GM19395 (cell line): Measurements from ENCODE around the gene SMPDL3B.

Experiments used
- ATAC-seq: cut with Tn5 transposase; IDR thresholded peaks from one replicate; pipeline ENCODE4 v1.9.1; 2021; ENCODE audit warnings: mild to moderate bottlenecking, moderate library complexity; ENCODE audit not compliant: unreplicated experiment

Gene SMPDL3B

GRCh38 chr1:27934818-27935549, at the start of gene SMPDL3B:
Gene SMPDL3B, plus strand, starts transcription at chr1:27935000. Its CDS starts 184 bp downstream, at chr1:27935184.
- no peak for ATAC-seq

GRCh38 chr1:27885114-27885528, 49.7 kb upstream of the SMPDL3B start:
- no peak for ATAC-seq

- ATAC-seq, result no peak
These were observed 49.0 kb upstream of the SMPDL3B start for GRCh38 chr1:27885621-27886352.

- ATAC-seq, result no peak
These were observed 48.5 kb upstream of the SMPDL3B start for GRCh38 chr1:27886353-27886679.

GRCh38 chr1:27886744-27887143, 48.1 kb upstream of the SMPDL3B start:
- ATAC-seq, result no peak

- no peak for ATAC-seq
These were observed 47.4 kb upstream of the SMPDL3B start for GRCh38 chr1:27887215-27888021.

- no peak for ATAC-seq
These were observed 45.3 kb upstream of the SMPDL3B start for GRCh38 chr1:27889506-27889905.

- ATAC-seq, result no peak
These were observed 43.5 kb upstream of the SMPDL3B start for GRCh38 chr1:27891196-27891889.

GRCh38 chr1:27894521-27894920, 40.3 kb upstream of the SMPDL3B start:
- no peak for ATAC-seq

GRCh38 chr1:27906759-27907158, 28.0 kb upstream of the SMPDL3B start:
- ATAC-seq, result no peak

- ATAC-seq, result no peak
These were observed 22.4 kb upstream of the SMPDL3B start for GRCh38 chr1:27912429-27912828.

GRCh38 chr1:27915082-27915575, 19.7 kb upstream of the SMPDL3B start:
- peak; percentile 18 for ATAC-seq

- no peak for ATAC-seq
These were observed 12.5 kb upstream of the SMPDL3B start for GRCh38 chr1:27922272-27922671.

- no peak for ATAC-seq
These were observed 6.4 kb upstream of the SMPDL3B start for GRCh38 chr1:27928216-27928954.

- ATAC-seq, result no peak
These were observed 3.6 kb upstream of the SMPDL3B start for GRCh38 chr1:27931184-27931583.

GRCh38 chr1:27931759-27932158, 3.0 kb upstream of the SMPDL3B start:
- no peak for ATAC-seq

GRCh38 chr1:27935721-27936120, 921 bp downstream of the SMPDL3B start:
- ATAC-seq, result no peak

- ATAC-seq, result no peak
These were observed 1.6 kb downstream of the SMPDL3B start for GRCh38 chr1:27936370-27936769.

GRCh38 chr1:27937524-27937836, 2.7 kb downstream of the SMPDL3B start:
- ATAC-seq, result no peak

GRCh38 chr1:27938488-27938887, 3.7 kb downstream of the SMPDL3B start:
- ATAC-seq, result no peak
